Mesenchymal stem cell (in vitro differentiated cells and primary cell): ENCODE measurements around the gene ABCB1.
A peak's percentile ranks its signal among the peaks of the same experiment; 100 is the strongest.

Source experiments
- DNase-seq: peaks from one replicate; pipeline ENCODE4 v3.0.0-alpha.2; 2013
- H2AFZ ChIP-seq: one replicate; pipeline ENCODE4 v1.6.1; 2013; ENCODE audit warnings: low read depth, mild to moderate bottlenecking, control low read depth, inconsistent platforms, low read length, moderate library complexity
- H2AK5ac ChIP-seq: 2 replicates; pipeline ENCODE4 v1.6.1; 2013; ENCODE audit warnings: low read length, moderate library complexity, mild to moderate bottlenecking, inconsistent platforms; ENCODE audit not compliant: severe bottlenecking
- H2BK120ac ChIP-seq: one replicate; pipeline ENCODE4 v1.6.1; 2013; ENCODE audit warnings: low read depth, mild to moderate bottlenecking, inconsistent platforms, low read length, moderate library complexity
- H2BK12ac ChIP-seq, 2 experiments: one replicate each; pipeline ENCODE4 v1.6.1; 2013; ENCODE audit warnings: inconsistent platforms in 2 of 2, low read length in 2 of 2, mild to moderate bottlenecking in 2 of 2, moderate library complexity in 2 of 2, control low read depth in 1 of 2
- H2BK15ac ChIP-seq: one replicate; pipeline ENCODE4 v1.6.1; 2013; ENCODE audit warnings: mild to moderate bottlenecking, low read depth, inconsistent platforms; ENCODE audit not compliant: poor library complexity, severe bottlenecking
- H2BK5ac ChIP-seq: 2 replicates; pipeline ENCODE4 v1.6.1; 2013; ENCODE audit warnings: low read depth, mild to moderate bottlenecking, low read length, control low read depth, inconsistent platforms; ENCODE audit not compliant: poor library complexity, severe bottlenecking
- H3K14ac ChIP-seq, 2 experiments: one replicate each; pipeline ENCODE4 v1.6.1; 2013; ENCODE audit warnings: inconsistent platforms in 2 of 2, low read length in 2 of 2, control low read depth in 1 of 2, mild to moderate bottlenecking in 1 of 2, moderate library complexity in 1 of 2
- H3K18ac ChIP-seq, 2 experiments: one replicate each; pipeline ENCODE4 v1.6.1; 2013; ENCODE audit warnings: inconsistent platforms in 2 of 2, low read length in 2 of 2, control low read depth in 1 of 2, low read depth in 1 of 2, mild to moderate bottlenecking in 1 of 2
- H3K23ac ChIP-seq, 2 experiments: one replicate each; pipeline ENCODE4 v1.6.1; 2013; ENCODE audit warnings: inconsistent platforms in 2 of 2, low read length in 2 of 2, mild to moderate bottlenecking in 2 of 2, moderate library complexity in 2 of 2, control low read depth in 1 of 2
- H3K27ac ChIP-seq: 2 replicates; pipeline ENCODE4 v1.5.1; 2013; ENCODE audit warnings: mild to moderate bottlenecking, moderate library complexity, low read length, control low read depth, inconsistent platforms; ENCODE audit not compliant: poor library complexity, severe bottlenecking
- H3K27me3 ChIP-seq, 2 experiments: 2 replicates each; pipeline versions ENCODE4 v1.6.1 to v1.7.0; 2013; ENCODE audit warnings: low read length in 2 of 2, mild to moderate bottlenecking in 2 of 2, moderate library complexity in 2 of 2, control low read depth in 1 of 2, inconsistent platforms in 1 of 2; ENCODE audit not compliant: control insufficient read depth in 1 of 2, insufficient read depth in 1 of 2
- H3K36me3 ChIP-seq, 2 experiments: 2 replicates each; pipeline versions ENCODE4 v1.6.1 to v1.7.0; 2013; ENCODE audit warnings: low read length in 2 of 2, control low read depth in 1 of 2, inconsistent platforms in 1 of 2, low read depth in 1 of 2, mild to moderate bottlenecking in 1 of 2; ENCODE audit not compliant: insufficient read depth in 2 of 2, control insufficient read depth in 1 of 2
- H3K4ac ChIP-seq, 2 experiments: one replicate each; pipeline ENCODE4 v1.6.1; 2013; ENCODE audit warnings: inconsistent platforms in 2 of 2, low read length in 2 of 2, mild to moderate bottlenecking in 2 of 2, moderate library complexity in 2 of 2, control low read depth in 1 of 2, low read depth in 1 of 2
- H3K4me1 ChIP-seq: 2 replicates; pipeline ENCODE4 v1.6.1; 2013; ENCODE audit warnings: low read depth, low read length, control low read depth; ENCODE audit not compliant: control insufficient read depth, insufficient read depth
- H3K4me2 ChIP-seq: 2 replicates; pipeline ENCODE4 v1.6.1; 2013; ENCODE audit warnings: low read length, mild to moderate bottlenecking, inconsistent platforms; ENCODE audit not compliant: poor library complexity, severe bottlenecking
- H3K4me3 ChIP-seq, 2 experiments: 2 replicates each; pipeline versions ENCODE4 v1.5.1 to v1.7.0; 2013; ENCODE audit warnings: low read length in 2 of 2, mild to moderate bottlenecking in 2 of 2, control low read depth in 1 of 2, low read depth in 1 of 2; ENCODE audit not compliant: insufficient read depth in 1 of 2
- H3K79me1 ChIP-seq: replicated peaks from 2 replicates; pipeline ENCODE4 v1.6.1; 2013; ENCODE audit warnings: mild to moderate bottlenecking, control low read depth, low read length, inconsistent platforms; ENCODE audit not compliant: poor library complexity, severe bottlenecking
- H3K9ac ChIP-seq: 2 replicates; pipeline ENCODE4 v1.7.0; 2013; ENCODE audit warnings: mild to moderate bottlenecking, low read length, moderate library complexity
- H3K9me3 ChIP-seq: 2 replicates; pipeline ENCODE4 v1.7.0; 2013; ENCODE audit warnings: mild to moderate bottlenecking, low read length; ENCODE audit not compliant: control insufficient read depth
- H4K8ac ChIP-seq: one replicate; pipeline ENCODE4 v1.6.1; 2013; ENCODE audit warnings: inconsistent platforms, mild to moderate bottlenecking, low read length, moderate library complexity
- H4K91ac ChIP-seq: one replicate; pipeline ENCODE4 v1.6.1; 2013; ENCODE audit warnings: mild to moderate bottlenecking, low read length, inconsistent platforms
- WGBS: methylation state at CpG from one replicate; pipeline ENCODE4 v1.1.7; 2013; ENCODE audit warnings: mixed read lengths; 5-methylcytosine and 5-hydroxymethylcytosine counted together

The ABCB1 gene

DNA sequence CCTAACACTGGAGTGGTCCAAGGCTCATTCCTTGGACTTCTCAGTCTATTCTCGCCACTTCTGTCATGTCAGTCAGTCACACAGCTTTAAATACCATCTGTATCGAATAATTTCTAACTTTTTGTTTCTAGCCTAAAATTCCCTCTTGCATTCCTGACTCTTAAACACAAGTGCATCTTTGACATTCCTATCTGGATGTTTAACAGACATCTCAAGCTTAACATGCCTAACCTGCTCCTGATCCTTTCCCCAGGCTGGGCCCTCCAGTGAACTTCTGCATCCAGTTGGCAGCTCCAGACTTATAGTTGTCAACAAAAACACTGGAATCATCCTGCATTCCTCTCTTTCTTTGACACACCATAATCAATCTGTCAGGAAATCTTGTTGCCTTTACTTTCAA is 120.7 kb downstream of the ABCB1 start:
- no peak overlapping the region for H3K18ac ChIP-seq
- no peak overlapping the region for H3K9ac ChIP-seq
- H3K9me3 ChIP-seq: no peaks in the 10 kb centered on the region
- H2BK12ac ChIP-seq: no peak overlapping the region
- DNase-seq: no peak
- H2AFZ ChIP-seq: no peak overlapping the region
- H3K27ac ChIP-seq: no peak overlapping the region
- H3K4ac ChIP-seq: no peak overlapping the region
- no peak overlapping the region for H2BK120ac ChIP-seq
- no peaks in the 10 kb centered on the region for H3K79me1 ChIP-seq
- H3K4me1 ChIP-seq: peaks cover 8% of the 10 kb centered on the region
- H3K4me2 ChIP-seq: no peak overlapping the region
- no peak overlapping the region for H4K8ac ChIP-seq
- H3K36me3 ChIP-seq: no peaks in the 10 kb centered on the region
- H2BK5ac ChIP-seq: no peak overlapping the region
- peaks cover 11 to 17% of the 10 kb centered on the region in 2 experiments for H3K27me3 ChIP-seq
- 70% methylated on average over 2 of the region's 2 CpGs for WGBS
- H3K4me3 ChIP-seq: no peak overlapping the region
- H4K91ac ChIP-seq: no peak overlapping the region
- H3K14ac ChIP-seq: no peak overlapping the region
- H2BK15ac ChIP-seq: no peak overlapping the region
- no peak overlapping the region for H3K23ac ChIP-seq
- H2AK5ac ChIP-seq: no peak overlapping the region

DNA sequence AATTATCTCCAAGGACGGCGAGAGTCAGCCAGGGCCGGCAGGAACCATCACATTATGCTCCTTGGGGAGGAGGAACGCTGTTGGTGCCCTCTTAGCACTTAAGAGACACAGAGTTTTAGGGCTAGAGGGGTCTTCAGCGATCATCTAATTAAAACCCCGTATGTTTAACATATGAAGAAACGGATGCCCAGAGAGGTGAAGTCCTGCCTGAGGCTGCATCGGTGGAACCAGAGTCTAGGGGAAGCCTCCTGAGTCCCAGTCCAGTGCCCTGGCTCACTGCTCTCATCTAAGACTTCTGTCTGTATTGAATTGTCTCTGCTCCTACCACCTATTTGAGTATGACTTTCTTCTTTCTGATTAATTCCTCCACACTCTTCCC is 124.5 kb downstream of the ABCB1 start:
- peak overlapping the region in 1 of 2 experiments; percentile 55 for H3K4me3 ChIP-seq
- H3K9ac ChIP-seq: no peak overlapping the region
- H4K8ac ChIP-seq: no peak overlapping the region
- H3K4me2 ChIP-seq: no peak overlapping the region
- no peak overlapping the region for H4K91ac ChIP-seq
- H2AFZ ChIP-seq: no peak overlapping the region
- no peaks in the 10 kb centered on the region for H3K79me1 ChIP-seq
- H2BK5ac ChIP-seq: no peak overlapping the region
- no peak overlapping the region for H3K27ac ChIP-seq
- no peaks in the 10 kb centered on the region for H3K36me3 ChIP-seq
- H3K4me1 ChIP-seq: peaks cover 8% of the 10 kb centered on the region
- H3K27me3 ChIP-seq: peaks cover 15 to 19% of the 10 kb centered on the region in 2 experiments
- no peaks in the 10 kb centered on the region for H3K9me3 ChIP-seq
- H2BK15ac ChIP-seq: no peak overlapping the region
- no peak overlapping the region for H3K18ac ChIP-seq
- DNase-seq: no peak
- no peak overlapping the region for H2AK5ac ChIP-seq
- no peak overlapping the region for H3K4ac ChIP-seq
- H2BK120ac ChIP-seq: no peak overlapping the region
- H3K23ac ChIP-seq: no peak overlapping the region
- 70% methylated on average over 8 of the region's 8 CpGs for WGBS
- H2BK12ac ChIP-seq: no peak overlapping the region
- H3K14ac ChIP-seq: no peak overlapping the region

DNA sequence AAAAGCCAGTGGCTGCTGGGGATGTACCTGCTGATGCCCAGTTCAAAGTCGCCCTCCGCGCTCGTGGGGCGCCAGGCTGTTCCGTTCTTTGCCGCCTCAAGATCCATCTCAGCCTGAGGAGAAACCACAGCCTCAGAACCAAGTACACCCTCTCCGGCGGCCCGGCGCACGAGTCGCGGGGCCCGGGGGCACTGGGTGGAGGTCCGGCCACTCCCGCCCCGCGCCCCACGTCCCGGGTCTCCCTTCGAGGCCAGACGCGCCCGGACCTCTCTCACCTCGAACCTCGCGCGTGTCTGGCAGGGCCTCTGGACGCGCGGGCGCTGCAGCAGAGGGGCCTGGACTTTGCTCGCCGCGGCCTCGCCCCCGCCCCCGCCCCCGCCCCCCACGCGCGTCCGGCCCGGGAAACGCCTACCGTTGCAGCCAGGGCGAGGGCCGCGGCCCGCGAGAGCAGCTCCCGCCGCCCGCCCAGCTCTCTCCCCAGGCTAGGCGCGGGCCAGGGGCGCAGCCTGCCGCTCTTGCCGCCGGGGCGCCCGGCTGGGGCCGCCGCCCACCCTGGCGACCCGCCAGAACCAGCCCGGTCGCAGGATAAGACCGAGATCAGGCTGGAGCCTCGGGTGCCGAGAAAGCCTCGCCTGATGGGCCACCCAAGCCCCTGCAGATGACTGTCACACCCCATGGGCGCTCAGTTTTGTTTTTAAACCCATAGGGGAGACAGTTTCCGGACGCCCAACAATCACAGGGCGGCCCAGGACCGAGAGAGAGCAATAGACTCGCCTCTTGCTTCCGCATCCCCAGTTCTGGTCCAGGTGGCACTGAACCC is 125.1 kb downstream of the ABCB1 start, which contains the start of gene ABCB4:
TSS of gene ABCB4 (minus strand) at position 322 of the 820 bp plus-strand sequence. CDS start at position 107, 215 bp downstream.
- no peaks in the 10 kb centered on the region for H3K9me3 ChIP-seq
- H2AK5ac ChIP-seq: no peak within 1 kb of the TSS
- peaks cover 8% of the 10 kb centered on the region for H3K4me1 ChIP-seq
- no peak within 1 kb of the TSS for H4K91ac ChIP-seq
- H3K27me3 ChIP-seq: peaks cover 15 to 19% of the 10 kb centered on the region in 2 experiments
- no peak within 1 kb of the TSS for H3K23ac ChIP-seq
- peak within 1 kb of the TSS; percentile 85 for H3K9ac ChIP-seq
- no peaks in the 10 kb centered on the region for H3K36me3 ChIP-seq
- H4K8ac ChIP-seq: no peak within 1 kb of the TSS
- peak within 1 kb of the TSS; percentile 18 for H2AFZ ChIP-seq
- no peak within 1 kb of the TSS for H2BK5ac ChIP-seq
- 5% methylated on average over 68 of the region's 80 CpGs for WGBS
- no peak within 1 kb of the TSS for H3K18ac ChIP-seq
- peak within 1 kb of the TSS; percentile 86 for H3K4me2 ChIP-seq
- no peak within 1 kb of the TSS for H3K4ac ChIP-seq
- DNase-seq: no peak
- H2BK15ac ChIP-seq: peak within 1 kb of the TSS; percentile 64
- peak within 1 kb of the TSS; percentile 75 for H3K27ac ChIP-seq
- H3K14ac ChIP-seq: no peak within 1 kb of the TSS
- H3K79me1 ChIP-seq: no peaks in the 10 kb centered on the region
- peak within 1 kb of the TSS; percentile 61 to 77 for H3K4me3 ChIP-seq
- H2BK12ac ChIP-seq: no peak within 1 kb of the TSS
- H2BK120ac ChIP-seq: no peak within 1 kb of the TSS

DNA sequence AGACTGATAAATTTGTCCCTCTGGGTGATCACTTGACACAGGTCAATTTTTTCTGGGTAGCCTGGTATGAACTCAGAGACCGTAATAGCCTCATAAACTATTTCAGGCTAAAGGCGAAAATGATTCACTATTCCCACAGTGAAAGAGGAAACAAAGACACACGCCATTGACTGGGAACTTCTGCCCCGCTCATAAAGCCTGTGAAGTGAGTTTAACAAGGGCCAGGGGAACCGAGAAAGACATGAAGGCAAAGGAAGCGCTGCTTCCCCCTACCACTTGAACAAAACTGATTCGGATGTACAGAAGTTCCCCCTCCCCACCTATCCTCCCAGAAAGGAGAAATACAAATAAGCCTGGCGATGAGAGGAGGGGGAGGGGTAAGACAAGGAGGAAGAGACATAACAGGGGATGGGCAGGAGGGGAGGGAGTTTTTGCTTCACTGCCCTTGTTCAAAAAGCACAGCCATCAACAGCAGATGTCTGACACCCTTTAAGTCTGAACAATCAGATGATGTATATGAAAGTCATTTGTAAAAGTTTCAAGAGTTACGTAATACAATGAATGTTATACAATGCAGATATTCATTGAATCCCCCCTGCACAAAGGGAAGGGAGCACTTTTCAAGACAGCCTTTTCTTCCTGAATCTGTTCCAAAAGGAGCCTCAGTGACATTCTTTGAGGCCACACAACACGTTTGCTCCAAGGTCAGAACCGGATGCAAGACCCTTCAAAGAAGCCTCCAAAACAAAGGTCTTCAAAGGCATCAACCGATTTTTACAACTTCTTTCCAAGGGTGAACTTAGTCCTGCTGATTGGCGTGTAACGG is 125.9 kb downstream of the ABCB1 start:
- Histone ChIP-seq H3K9ac (peak overlapping the region; percentile 85), H2BK5ac (no peak overlapping the region), H3K14ac (no peak overlapping the region), H3K4me1 (peaks cover 8% of the 10 kb centered on the region), H3K4me3 (peak overlapping the region; percentile 61 to 77), H4K91ac (no peak overlapping the region), H3K4me2 (peak overlapping the region; percentile 86), H3K36me3 (no peaks in the 10 kb centered on the region), H3K9me3 (no peaks in the 10 kb centered on the region), H2BK12ac (no peak overlapping the region), H3K4ac (no peak overlapping the region), H2BK15ac (no peak overlapping the region), H4K8ac (no peak overlapping the region), H2BK120ac (no peak overlapping the region), H3K23ac (no peak overlapping the region), H2AK5ac (no peak overlapping the region), H3K18ac (no peak overlapping the region), H3K27ac (peak overlapping the region; percentile 75), H2AFZ (peak overlapping the region; percentile 18), H3K27me3 (peaks cover 15 to 19% of the 10 kb centered on the region in 2 experiments), H3K79me1 (no peaks in the 10 kb centered on the region)
- DNase-seq: peak; percentile 57
- 22% methylated on average over 11 of the region's 14 CpGs for WGBS
